ENCODE results near the gene UBE2L6.

The UBE2L6 gene

DNA sequence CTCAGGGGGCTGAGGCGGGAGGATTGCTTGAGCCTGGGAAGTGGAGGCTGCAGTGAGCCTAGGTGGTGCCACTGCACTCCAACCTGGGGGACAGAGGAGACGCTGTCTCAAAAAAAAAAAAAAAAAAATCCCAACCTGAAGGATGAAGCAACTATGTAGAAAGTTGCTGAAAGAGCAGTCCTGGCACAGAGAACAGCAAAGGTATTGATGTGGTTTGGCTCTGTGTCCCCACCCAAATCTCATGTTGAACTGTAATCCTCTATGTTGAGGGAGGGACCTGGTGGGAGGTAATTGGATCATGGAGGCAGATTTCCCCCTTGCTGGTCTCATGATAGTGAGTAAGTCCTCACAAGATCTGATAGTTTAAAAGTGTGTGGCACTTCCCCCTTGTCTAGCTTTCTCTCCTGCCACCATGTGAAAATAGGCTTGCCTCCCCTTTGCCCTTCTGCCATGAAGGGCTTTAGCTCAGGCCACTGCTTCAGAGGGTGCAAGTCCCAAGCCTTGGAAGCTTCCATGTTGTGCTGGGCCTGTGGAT lies 19.3 kb upstream of the UBE2L6 start:
- no peaks in the 10 kb centered on the region for H3K36me3 Mint-ChIP-seq
- H3K27ac Mint-ChIP-seq: no peak overlapping the region
- no peaks in the 10 kb centered on the region for H3K4me1 Mint-ChIP-seq
- ATAC-seq (no peak), DNase-seq (ENCODE audit: low spot score in 2 of 2) (no peak)
- no peak overlapping the region for H3K4me3 Mint-ChIP-seq
- H3K9me3 Mint-ChIP-seq: no peaks in the 10 kb centered on the region

GRCh38 chr11:57585301-57585700 lies 17.8 kb upstream of the UBE2L6 start:
- Mint-ChIP-seq H3K4me3 (no peak overlapping the region), H3K27ac (no peak overlapping the region), H3K9me3 (no peaks in the 10 kb centered on the region), H3K36me3 (no peaks in the 10 kb centered on the region), H3K4me1 (no peaks in the 10 kb centered on the region)
- ATAC-seq (no peak), DNase-seq (ENCODE audit: low spot score in 2 of 2) (no peak)

- no peak for DNase-seq (ENCODE audit: low spot score in 2 of 2)
- H3K4me3 Mint-ChIP-seq: no peak overlapping the region
- no peaks in the 10 kb centered on the region for H3K4me1 Mint-ChIP-seq
- H3K27ac Mint-ChIP-seq: no peak overlapping the region
- H3K9me3 Mint-ChIP-seq: no peaks in the 10 kb centered on the region
- ATAC-seq: no peak
- no peaks in the 10 kb centered on the region for H3K36me3 Mint-ChIP-seq
Observed at GRCh38 chr11:57584341-57584740, 16.9 kb upstream of the UBE2L6 start.

DNA sequence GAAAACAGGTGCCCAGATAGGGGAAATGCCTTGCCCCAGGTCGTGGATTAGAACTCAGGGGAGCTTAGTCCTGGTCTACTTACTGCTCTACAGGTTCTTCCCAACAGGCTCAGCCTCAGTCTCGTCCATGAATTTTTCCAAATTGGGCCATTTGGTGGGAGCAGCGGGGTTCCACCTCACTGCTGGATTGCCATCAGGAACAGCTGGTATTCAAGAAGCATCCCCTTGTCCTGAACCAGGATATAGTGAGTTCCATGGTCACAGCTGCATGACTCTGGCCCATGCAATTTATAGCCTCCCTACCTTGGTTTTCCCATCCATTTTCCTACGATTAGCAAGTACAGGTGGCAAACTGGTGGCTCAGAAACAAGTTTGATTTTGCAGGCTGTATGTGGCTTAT lies 6.6 kb upstream of the UBE2L6 start:
- no peaks in the 10 kb centered on the region for H3K36me3 Mint-ChIP-seq
- H3K9me3 Mint-ChIP-seq: no peaks in the 10 kb centered on the region
- DNase-seq (ENCODE audit: low spot score in 2 of 2) (no peak), ATAC-seq (no peak)
- no peaks in the 10 kb centered on the region for H3K4me1 Mint-ChIP-seq
- no peak overlapping the region for H3K4me3 Mint-ChIP-seq
- no peak overlapping the region for H3K27ac Mint-ChIP-seq

DNA sequence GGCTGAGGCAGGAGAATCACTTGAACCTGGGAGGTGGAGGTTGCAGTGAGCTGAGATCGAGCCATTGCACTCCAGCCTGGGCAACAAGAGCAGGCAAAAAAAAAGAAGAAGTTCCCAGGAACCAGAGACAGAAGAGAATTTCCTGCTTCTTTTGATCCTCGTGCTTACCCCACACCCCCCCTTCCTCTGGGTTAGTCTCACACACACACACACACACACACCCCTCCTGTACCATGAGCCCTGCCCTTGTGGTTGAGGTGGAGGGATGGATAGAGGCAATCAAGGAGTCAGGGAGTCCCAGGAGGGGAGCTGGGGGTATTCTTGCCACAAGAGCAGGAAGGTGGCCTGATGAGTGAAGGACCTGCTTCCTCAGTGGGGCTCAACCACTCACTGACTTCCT lies 4.1 kb upstream of the UBE2L6 start:
- ATAC-seq (no peak), DNase-seq (ENCODE audit: low spot score in 2 of 2) (no peak)
- Mint-ChIP-seq H3K27ac (no peak overlapping the region), H3K4me1 (peaks cover 16% of the 10 kb centered on the region), H3K9me3 (no peaks in the 10 kb centered on the region), H3K36me3 (peaks cover 12% of the 10 kb centered on the region), H3K4me3 (no peak overlapping the region)

GRCh38 chr11:57568330-57568766 lies 876 bp upstream of the UBE2L6 start:
- Mint-ChIP-seq H3K4me1 (peaks cover 44% of the 10 kb centered on the region), H3K4me3 (peak overlapping the region; percentile 95), H3K36me3 (peaks cover 29% of the 10 kb centered on the region), H3K9me3 (no peaks in the 10 kb centered on the region), H3K27ac (peak overlapping the region; percentile 96)
- DNase-seq (ENCODE audit: low spot score in 2 of 2): peak; percentile 92 to 95
- ATAC-seq: no peak

DNA sequence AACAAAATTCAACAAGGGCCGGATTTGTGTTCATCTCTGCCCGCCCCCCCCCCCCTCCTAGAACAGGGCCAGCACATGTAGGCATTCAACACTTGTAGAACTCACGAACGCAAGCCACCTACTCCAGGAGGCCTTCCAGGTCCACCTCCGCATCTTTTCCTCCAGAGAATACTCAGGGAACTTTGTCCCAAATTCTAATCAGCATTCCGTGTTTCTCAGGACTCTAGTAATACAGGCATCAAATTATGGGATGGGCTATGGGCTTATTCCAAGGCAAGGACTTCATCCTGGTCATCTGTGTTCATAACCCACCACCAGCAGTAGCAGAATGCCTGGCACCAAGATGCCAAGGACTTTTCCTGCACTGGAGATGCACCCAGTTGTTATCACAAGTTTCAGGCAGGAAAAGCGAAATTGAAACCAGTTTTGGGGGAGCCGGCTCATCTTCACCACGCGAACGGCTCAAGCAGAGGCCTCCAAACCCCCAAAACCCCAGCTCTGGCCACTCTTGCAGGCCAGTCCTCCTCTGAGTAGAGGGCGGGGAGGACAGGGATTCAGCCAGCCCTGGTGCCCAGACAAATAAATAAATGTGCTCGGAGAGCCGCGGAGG lies 462 bp downstream of the UBE2L6 start:
- peaks cover 58% of the 10 kb centered on the region for H3K4me1 Mint-ChIP-seq
- H3K9me3 Mint-ChIP-seq: no peaks in the 10 kb centered on the region
- peaks cover 38% of the 10 kb centered on the region for H3K36me3 Mint-ChIP-seq
- H3K4me3 Mint-ChIP-seq: peak overlapping the region; percentile 95
- ATAC-seq (peak; percentile 1), DNase-seq (ENCODE audit: low spot score in 2 of 2) (no peak)
- H3K27ac Mint-ChIP-seq: peak overlapping the region; percentile 96

- Mint-ChIP-seq H3K9me3 (no peaks in the 10 kb centered on the region), H3K4me1 (peaks cover 65% of the 10 kb centered on the region), H3K27ac (peak overlapping the region; percentile 96), H3K4me3 (peak overlapping the region; percentile 95), H3K36me3 (peaks cover 38% of the 10 kb centered on the region)
- ATAC-seq (peak; percentile 53), DNase-seq (ENCODE audit: low spot score in 2 of 2) (peak in 1 of 2 donors; percentile 58)
Observed at GRCh38 chr11:57566005-57566904, 1.2 kb downstream of the UBE2L6 start.

GRCh38 chr11:57562596-57562995 lies 4.9 kb downstream of the UBE2L6 start:
- peaks cover 66% of the 10 kb centered on the region for H3K36me3 Mint-ChIP-seq
- peaks cover 61% of the 10 kb centered on the region for H3K4me1 Mint-ChIP-seq
- H3K9me3 Mint-ChIP-seq: no peaks in the 10 kb centered on the region
- no peak overlapping the region for H3K4me3 Mint-ChIP-seq
- ATAC-seq: no peak
- H3K27ac Mint-ChIP-seq: peak overlapping the region; percentile 96
- no peak for DNase-seq (ENCODE audit: low spot score in 2 of 2)

DNA sequence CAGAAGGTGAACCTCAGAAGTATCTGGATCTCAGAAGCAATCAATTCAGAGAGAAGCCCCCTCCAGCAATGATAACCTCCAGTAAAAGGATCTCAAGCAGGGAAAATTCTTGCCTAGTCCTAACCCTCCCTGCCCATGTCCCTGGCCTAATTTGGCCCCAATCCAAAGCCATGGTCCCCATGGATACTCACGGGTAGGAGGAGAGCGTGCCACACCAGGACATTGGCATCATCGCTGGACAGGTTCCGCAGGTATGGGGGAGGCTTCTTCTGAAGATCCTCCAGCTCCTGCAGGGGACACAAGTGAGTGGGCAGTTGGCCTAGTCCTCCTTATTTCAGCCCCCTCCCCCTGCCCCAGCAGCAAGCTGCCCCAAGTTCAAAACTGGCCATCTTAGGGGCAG lies 7.3 kb downstream of the UBE2L6 start:
- DNase-seq (ENCODE audit: low spot score in 2 of 2) (no peak), ATAC-seq (no peak)
- Mint-ChIP-seq H3K27ac (no peak overlapping the region), H3K4me1 (peaks cover 42% of the 10 kb centered on the region), H3K36me3 (peaks cover 85% of the 10 kb centered on the region), H3K4me3 (no peak overlapping the region), H3K9me3 (no peaks in the 10 kb centered on the region)

- H3K27ac Mint-ChIP-seq: peak overlapping the region; percentile 26
Observed at GRCh38 chr11:57556041-57556440, 11.4 kb downstream of the UBE2L6 start.

GRCh38 chr11:57555393-57555792 lies 12.1 kb downstream of the UBE2L6 start:
- Mint-ChIP-seq H3K27ac (peak overlapping the region; percentile 80), H3K9me3 (no peaks in the 10 kb centered on the region), H3K36me3 (peaks cover 100% of the 10 kb centered on the region), H3K4me3 (no peak overlapping the region), H3K4me1 (no peaks in the 10 kb centered on the region)
- no peak for ATAC-seq
- no peak for DNase-seq (ENCODE audit: low spot score in 2 of 2)

More at GRCh38 chr11:57556041-57556440, 11.4 kb downstream of the UBE2L6 start:
- H3K36me3 Mint-ChIP-seq: peaks cover 100% of the 10 kb centered on the region
- no peak overlapping the region for H3K4me3 Mint-ChIP-seq
- ATAC-seq: no peak
- DNase-seq (ENCODE audit: low spot score in 2 of 2): no peak
- H3K4me1 Mint-ChIP-seq: peaks cover 5% of the 10 kb centered on the region
- no peaks in the 10 kb centered on the region for H3K9me3 Mint-ChIP-seq

- ATAC-seq: no peak
- peaks cover 14% of the 10 kb centered on the region for H3K4me1 Mint-ChIP-seq
- no peak overlapping the region for H3K4me3 Mint-ChIP-seq
- DNase-seq (ENCODE audit: low spot score in 2 of 2): no peak
- peaks cover 100% of the 10 kb centered on the region for H3K36me3 Mint-ChIP-seq
- no peaks in the 10 kb centered on the region for H3K9me3 Mint-ChIP-seq
- H3K27ac Mint-ChIP-seq: peak overlapping the region; percentile 37
Observed at GRCh38 chr11:57552479-57552878, 15.0 kb downstream of the UBE2L6 start.

DNA sequence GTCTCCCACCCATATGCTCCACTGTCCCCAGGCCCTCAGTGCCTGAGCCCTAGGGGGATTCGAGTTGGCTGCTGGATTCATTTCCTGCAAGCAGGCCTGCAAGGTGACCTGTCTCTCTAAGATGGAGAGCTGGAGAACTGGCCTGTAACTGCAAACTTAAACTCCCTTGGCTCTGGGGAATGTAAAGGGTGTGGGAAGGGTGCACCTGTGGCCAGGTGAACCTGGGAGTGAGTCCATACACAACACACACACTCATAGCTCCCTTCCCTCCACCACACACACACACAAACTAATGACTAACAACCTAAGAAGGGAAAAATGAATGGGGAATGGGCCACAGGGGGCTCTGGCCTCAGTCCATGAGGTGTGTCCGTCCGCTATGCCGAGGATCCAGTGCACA lies 15.5 kb downstream of the UBE2L6 start:
- peaks cover 100% of the 10 kb centered on the region for H3K36me3 Mint-ChIP-seq
- no peak for ATAC-seq
- H3K4me1 Mint-ChIP-seq: peaks cover 19% of the 10 kb centered on the region
- H3K4me3 Mint-ChIP-seq: no peak overlapping the region
- H3K27ac Mint-ChIP-seq: peak overlapping the region; percentile 26
- H3K9me3 Mint-ChIP-seq: no peaks in the 10 kb centered on the region
- no peak for DNase-seq (ENCODE audit: low spot score in 2 of 2)

- peak overlapping the region; percentile 16 for H3K27ac Mint-ChIP-seq
- peaks cover 86% of the 10 kb centered on the region for H3K36me3 Mint-ChIP-seq
- DNase-seq (ENCODE audit: low spot score in 2 of 2): no peak
Observed at GRCh38 chr11:57549983-57550382, 17.5 kb downstream of the UBE2L6 start.

More at GRCh38 chr11:57549983-57550382, 17.5 kb downstream of the UBE2L6 start:
- no peak for ATAC-seq
- no peak overlapping the region for H3K4me3 Mint-ChIP-seq
- peaks cover 21% of the 10 kb centered on the region for H3K4me1 Mint-ChIP-seq
- no peaks in the 10 kb centered on the region for H3K9me3 Mint-ChIP-seq

All from stimulated activated effector memory CD8-positive, alpha-beta T cell treated with anti-CD3 and anti-CD28 coated beads, Interleukin-12 subunit alpha, Interleukin-12 subunit beta, amount 100 ng/mL, for 72 hours (primary cell).